Ishikawa (cell line): ENCODE results near the gene ZNF205.

ENCODE experiments used
- CEBPB ChIP-seq: IDR thresholded peaks from 2 replicates; pipeline ENCODE4 v1.6.1; 2012
- EGR1 ChIP-seq: IDR thresholded peaks from 2 replicates; pipeline ENCODE4 v1.6.1; 2012
- EP300 ChIP-seq: IDR thresholded peaks from 2 replicates; pipeline ENCODE4 v1.6.1; 2012; ENCODE audit warnings: borderline replicate concordance
- FOXM1 ChIP-seq: IDR thresholded peaks from 2 replicates; pipeline ENCODE4 v1.6.1; 2012; ENCODE audit warnings: low read depth, borderline replicate concordance
- MAX ChIP-seq: IDR thresholded peaks from 2 replicates; pipeline ENCODE4 v1.6.1; 2012
- REST ChIP-seq: IDR thresholded peaks from 2 replicates; pipeline ENCODE4 v1.6.1; 2012; ENCODE audit warnings: low read depth, mild to moderate bottlenecking
- TAF1 ChIP-seq: IDR thresholded peaks from 2 replicates; pipeline ENCODE4 v1.6.1; 2012; ENCODE audit warnings: low read depth, mild to moderate bottlenecking
- TCF12 ChIP-seq: IDR thresholded peaks from 2 replicates; pipeline ENCODE4 v1.6.1; 2012; ENCODE audit warnings: low read depth
- YY1 ChIP-seq: IDR thresholded peaks from 2 replicates; pipeline ENCODE4 v1.6.1; 2012; ENCODE audit warnings: low read depth
- ZBTB7A ChIP-seq: IDR thresholded peaks from 2 replicates; pipeline ENCODE4 v1.6.1; 2012; ENCODE audit warnings: low read depth

GRCh38 chr16:3098459-3099394, 13.7 kb upstream of the ZNF205 start, which contains the start of gene ZSCAN10:
- no peak for TF ChIP-seq TCF12
- TF ChIP-seq TAF1: no peak
- TF ChIP-seq FOXM1: no peak
- TF ChIP-seq ZBTB7A: no peak
- TF ChIP-seq EP300: no peak
- TF ChIP-seq CEBPB: no peak
- no peak for TF ChIP-seq EGR1
- TF ChIP-seq REST: no peak
- TF ChIP-seq YY1: no peak
- no peak for TF ChIP-seq MAX
